ENCODE measurements around the gene ZNF41. TPM values are rescaled to one million over a fixed set of nuclear protein-coding genes. Genes with fewer than 3 reads are reported as not detected.

ZNF41 gene
- total and polyA plus RNA-seq, 2 of the 13 experiments (the other 11 are each of a cell fraction or from before 2014, with no cell fraction given): 2.3 to 3.9 TPM

- TF ChIP-seq ARID3A (IDR thresholded peaks at IDR 0.05; ENCODE audit: low read depth, low read length) (no peak), MAX (IDR thresholded peaks at IDR 0.05) (peak; percentile 17; the same call in 1 of the 2 replicates), ZNF318 (CRISPR knock-in tag; IDR thresholded peaks at IDR 0.05) (no peak), ARID4A (CRISPR knock-in tag; IDR thresholded peaks at IDR 0.05; ENCODE audit: borderline replicate concordance) (peak; percentile 27; the same call in 1 of the 2 replicates), BHLHE40 (IDR thresholded peaks at IDR 0.05; ENCODE audit: low read length) (peak; percentile 38; the same call in 1 of the 2 replicates)
These were observed 565 bp upstream of the ZNF41 start (continued) for GRCh38 chrX:47483306-47484268.
